Right lobe of liver (tissue), 6 donors: ENCODE data around the gene CASP1. TPM values are rescaled to one million over a fixed set of nuclear protein-coding genes. Genes with fewer than 3 reads are reported as not detected.
"Not testable (repeated sequence)": the region's sequence is repeated elsewhere in the genome, so short reads cannot be mapped to it uniquely, and the experiment has no call there.

Experiments used
- ATAC-seq, 4 donors: fragments of 200-7000 bp; cut with Tn5 transposase; one replicate each; pipeline ENCODE4 v1.9.1; 2020; ENCODE audit warnings: mild to moderate bottlenecking in 4 of 4, moderate library complexity in 4 of 4
- DNase-seq, 3 donors: peaks; one replicate each; pipeline ENCODE4 v3.0.0-alpha.2; 2020
- H3K27ac ChIP-seq, 3 donors: fragments of 200-600 bp; one replicate each; pipeline ENCODE4 v1.8.0; 2022
- H3K27me3 ChIP-seq, 2 donors: fragments of 200-600 bp; one replicate each; pipeline ENCODE4 v1.8.0; 2022
- H3K36me3 ChIP-seq, 4 donors: fragments of 200-600 bp; sonication (generic) in 1 of 4; one replicate each; pipeline versions ENCODE4 v1.5.1 to v1.8.0; 2017 to 2022; ENCODE audit warnings: control low read depth in 1 of 4
- H3K4me1 ChIP-seq, 4 donors: fragments of 200-600 bp; sonication (generic) in 1 of 4; one replicate each; pipeline versions ENCODE4 v1.5.1 to v1.8.0; 2017 to 2022; ENCODE audit warnings: control low read depth in 1 of 4
- H3K4me3 ChIP-seq, 3 donors: fragments of 200-600 bp; one replicate each; pipeline ENCODE4 v1.8.0; 2022
- H3K9me3 ChIP-seq, 4 donors: fragments of 200-600 bp; sonication (generic) in 1 of 4; one replicate each; pipeline versions ENCODE4 v1.5.1 to v1.8.0; 2017 to 2022; ENCODE audit warnings: control low read depth in 1 of 4
- CTCF ChIP-seq, 4 donors: fragments of 200-600 bp in 3 of 4; fragments of 450-650 bp in 1 of 4; IDR thresholded peaks; one replicate each; pipeline versions ENCODE4 v1.5.1 to v1.8.0; 2016 to 2022; ENCODE audit warnings: antibody characterized with exemption in 4 of 4, mild to moderate bottlenecking in 2 of 4
- POLR2A ChIP-seq: fragments of 450-650 bp; IDR thresholded peaks from one replicate; pipeline ENCODE4 v1.6.1; 2017; ENCODE audit warnings: antibody characterized with exemption, mild to moderate bottlenecking
- WGBS: methylation state at CpG from one replicate; pipeline ENCODE4 v1.1.6; 2018; ENCODE audit warnings: low coverage, low lambda C conversion rate; ENCODE audit not compliant: insufficient coverage; ENCODE audit errors: missing lambda C conversion rate; 5-methylcytosine and 5-hydroxymethylcytosine counted together
- intact Hi-C, 2 donors: fragments of 100-400 bp; cut with DNase I; formaldehyde crosslinking; loops; one replicate each; pipeline versions ENCODE4 v1.11.2 to v1.14.1; 2022
- total RNA-seq, 6 experiments: library from RNA; depleted of rRNA in 2 of 6; stranded (reverse); fragments of >200 nt in 2 of 6; fragmentation: NEBNext Ultra II Directional in 3 of 6; extraction: Animal tissue kit (Norgen Biotek cat#: 25700) in 3 of 6; gene quantifications; one replicate each; pipeline versions ENCODE4 v1.1.0 to v1.2.4, GENCODE V29; 2016 to 2023
- donor health status: DM: no; HTN: yes; CAD: no.
- donor health status: DM: no; HTN: no; CAD: no.
- donor health status: DM: no; HTN: no; CAD: no.
- donor health status: DM: no; HTN: yes; CAD: no.
- donor health status: DM: no; HTN: yes; CAD: no.

Gene CASP1
- total RNA-seq, 6 experiments from 2014 or later, result 3.7 to 19.2 (median 6.5) TPM

- Histone ChIP-seq H3K9me3 (no peaks in the 10 kb centered on the region), H3K27ac (no peak overlapping the region), H3K4me3 (no peak overlapping the region), H3K4me1 (no peaks in the 10 kb centered on the region), H3K36me3 (no peaks in the 10 kb centered on the region), H3K27me3 (no peaks in the 10 kb centered on the region)
- no peak for DNase-seq
- ATAC-seq, result no peak
- intact Hi-C loops, result no loop called here
- 66% methylated on average over 3 of the region's 3 CpGs for WGBS
- TF ChIP-seq CTCF (IDR thresholded peaks at IDR 0.05) (no peak), POLR2A (no peak)
Measured at GRCh38 chr11:105042178-105042577, 7.2 kb upstream of the CASP1 start.

- 48% methylated on average over 2 of the region's 2 CpGs for WGBS
- DNase-seq (no peak), ATAC-seq (no peak)
- Histone ChIP-seq H3K9me3 (no peaks in the 10 kb centered on the region), H3K4me1 (peaks cover 0 to under 1% (median 0%) of the 10 kb centered on the region in 4 donors), H3K36me3 (no peaks in the 10 kb centered on the region), H3K27ac (no peak overlapping the region), H3K4me3 (no peak overlapping the region), H3K27me3 (no peaks in the 10 kb centered on the region)
- TF ChIP-seq POLR2A (no peak), CTCF (IDR thresholded peaks at IDR 0.05) (no peak)
- intact Hi-C loops, result no loop called here
Measured at GRCh38 chr11:105040703-105041102, 5.8 kb upstream of the CASP1 start.

GRCh38 chr11:105034388-105034787 lies 556 bp downstream of the CASP1 start:
- Histone ChIP-seq H3K4me1 (peaks cover 0 to 13% (median 2%) of the 10 kb centered on the region in 4 donors), H3K4me3 (peak overlapping the region; percentile 33 to 56 (median 50)), H3K36me3 (peaks cover 0 to 12% (median 0%) of the 10 kb centered on the region in 4 donors), H3K27ac (peak overlapping the region; percentile 53 to 83 (median 79))
- intact Hi-C loops, H3K9me3 ChIP-seq, H3K27me3 ChIP-seq, DNase-seq: not testable (repeated sequence)
- ATAC-seq, result peak in 3 of 4 donors; percentile 39 to 59 (median 47)
- 31% methylated on average over 2 of the region's 2 CpGs for WGBS

GRCh38 chr11:105033781-105034180 lies 1.2 kb downstream of the CASP1 start:
- peaks cover 0 to 13% (median 2%) of the 10 kb centered on the region in 4 donors for H3K4me1 ChIP-seq
- peak overlapping the region in 2 of 3 donors; percentile 50 to 56 for H3K4me3 ChIP-seq
- ATAC-seq, result no peak
- 63% methylated on average over 1 of the region's 1 CpG for WGBS
- peak overlapping the region in 2 of 3 donors; percentile 53 to 83 for H3K27ac ChIP-seq
- H3K36me3 ChIP-seq, result peaks cover 0 to 18% (median 0%) of the 10 kb centered on the region in 4 donors
- intact Hi-C loops, result no loop called here
- no peak for TF ChIP-seq CTCF (IDR thresholded peaks at IDR 0.05)
- TF ChIP-seq POLR2A, result no peak
- no peak for DNase-seq
- no peaks in the 10 kb centered on the region for H3K9me3 ChIP-seq
- no peaks in the 10 kb centered on the region for H3K27me3 ChIP-seq

GRCh38 chr11:105033343-105033742 lies 1.6 kb downstream of the CASP1 start:
- peak in 3 of 4 donors; percentile 7 to 18 (median 10) for ATAC-seq
- Histone ChIP-seq H3K27ac (peak overlapping the region in 1 of 3 donors; percentile 53), H3K27me3 (no peaks in the 10 kb centered on the region), H3K36me3 (peaks cover 0 to 20% (median 0%) of the 10 kb centered on the region in 4 donors), H3K4me1 (peaks cover 0 to 13% (median 2%) of the 10 kb centered on the region in 4 donors), H3K4me3 (peak overlapping the region in 1 of 3 donors; percentile 56), H3K9me3 (no peaks in the 10 kb centered on the region)
- DNase-seq, result no peak
- TF ChIP-seq POLR2A, result no peak
- no peak for TF ChIP-seq CTCF (IDR thresholded peaks at IDR 0.05)
- intact Hi-C loops, result no loop called here
- 66% methylated on average over 3 of the region's 3 CpGs for WGBS
